Cardiac muscle cell (in vitro differentiated cells and primary cell): ENCODE measurements around the gene MAST4. TPM values are rescaled to one million over a fixed set of nuclear protein-coding genes. Genes with fewer than 3 reads are reported as not detected.

Source experiments
- DNase-seq, 2 donors: peaks; one replicate each; pipeline versions ENCODE4 v3.0.0 to v3.0.0-alpha.2; 2010 to 2017; ENCODE audit warnings: low read depth in 1 of 2, low spot score in 1 of 2
- H3K27ac ChIP-seq: fragments of 200-600 bp; sonication (generic); 2 replicates; pipeline ENCODE4 v1.5.1; 2016
- H3K27me3 ChIP-seq: fragments of 200-600 bp; sonication (generic); 2 replicates; pipeline ENCODE4 v1.6.0; 2016; ENCODE audit warnings: control low read depth
- H3K36me3 ChIP-seq: fragments of 200-600 bp; sonication (generic); 2 replicates; pipeline ENCODE4 v1.5.1; 2016; ENCODE audit warnings: control low read depth
- H3K4me1 ChIP-seq: fragments of 200-600 bp; sonication (generic); 2 replicates; pipeline ENCODE4 v1.8.1; 2017; ENCODE audit warnings: low read depth, mild to moderate bottlenecking, mixed run types
- H3K4me3 ChIP-seq: fragments of 200-600 bp; sonication (generic); 2 replicates; pipeline ENCODE4 v1.5.1; 2016; ENCODE audit warnings: mild to moderate bottlenecking
- H3K9me3 ChIP-seq: fragments of 200-600 bp; sonication (generic); 2 replicates; pipeline ENCODE4 v1.5.1; 2017; ENCODE audit warnings: low read depth, mild to moderate bottlenecking, control low read depth
- CTCF ChIP-seq: IDR thresholded peaks from 2 replicates; pipeline ENCODE4 v1.5.1; 2012; ENCODE audit warnings: low read depth, mild to moderate bottlenecking, low read length
- polyA plus RNA-seq: library from polyadenylated mRNA; unstranded; fragments of >200 nt; fragmentation: Nextera tagmentation; extraction: Ambion mirVana; gene quantifications from 2 replicates; pipeline ENCODE4 v1.2.1, GENCODE V29; 2016
- total RNA-seq: library from RNA; depleted of rRNA; stranded (reverse); fragments of >200 nt; gene quantifications from 2 replicates; pipeline ENCODE4 v1.2.3, GENCODE V29; 2016

The MAST4 gene
- total and polyA plus RNA-seq, 2 experiments from 2014 or later: 33.1 to 58.0 TPM

- no peak for DNase-seq
- Histone ChIP-seq H3K4me1 (peaks cover 23% of the 10 kb centered on the region), H3K9me3 (no peaks in the 10 kb centered on the region), H3K4me3 (no peak overlapping the region), H3K27ac (no peak overlapping the region), H3K27me3 (no peaks in the 10 kb centered on the region), H3K36me3 (no peaks in the 10 kb centered on the region)
- no peak for TF ChIP-seq CTCF
Observed at GRCh38 chr5:66810151-66810550, 214.0 kb downstream of the MAST4 start.

GRCh38 chr5:66810848-66811261 is 214.7 kb downstream of the MAST4 start:
- H3K9me3 ChIP-seq: no peaks in the 10 kb centered on the region
- H3K4me1 ChIP-seq: peaks cover 30% of the 10 kb centered on the region
- no peak for TF ChIP-seq CTCF
- DNase-seq: no peak
- no peak overlapping the region for H3K27ac ChIP-seq
- no peaks in the 10 kb centered on the region for H3K36me3 ChIP-seq
- H3K4me3 ChIP-seq: no peak overlapping the region
- no peaks in the 10 kb centered on the region for H3K27me3 ChIP-seq

- DNase-seq: no peak
- Histone ChIP-seq H3K27me3 (no peaks in the 10 kb centered on the region), H3K27ac (no peak overlapping the region), H3K4me3 (no peak overlapping the region), H3K9me3 (no peaks in the 10 kb centered on the region), H3K36me3 (no peaks in the 10 kb centered on the region), H3K4me1 (peaks cover 38% of the 10 kb centered on the region)
- no peak for TF ChIP-seq CTCF
Observed at GRCh38 chr5:66812291-66812690, 216.1 kb downstream of the MAST4 start.

- DNase-seq: no peak
- TF ChIP-seq CTCF: no peak
- H3K36me3 ChIP-seq: no peaks in the 10 kb centered on the region
Observed at GRCh38 chr5:66813306-66813705, 217.1 kb downstream of the MAST4 start.

GRCh38 chr5:66814146-66814991 is 218.2 kb downstream of the MAST4 start:
- no peaks in the 10 kb centered on the region for H3K9me3 ChIP-seq
- peak; percentile 76 for TF ChIP-seq CTCF
- peak; percentile 61 to 67 for DNase-seq
- no peaks in the 10 kb centered on the region for H3K27me3 ChIP-seq
- no peak overlapping the region for H3K27ac ChIP-seq
- no peak overlapping the region for H3K4me3 ChIP-seq
- H3K4me1 ChIP-seq: peaks cover 42% of the 10 kb centered on the region
- no peaks in the 10 kb centered on the region for H3K36me3 ChIP-seq

More at GRCh38 chr5:66813306-66813705, 217.1 kb downstream of the MAST4 start:
- peaks cover 33% of the 10 kb centered on the region for H3K4me1 ChIP-seq
- H3K27me3 ChIP-seq: no peaks in the 10 kb centered on the region
- no peak overlapping the region for H3K27ac ChIP-seq
- H3K9me3 ChIP-seq: no peaks in the 10 kb centered on the region
- no peak overlapping the region for H3K4me3 ChIP-seq
